ENCODE measurements around the gene ZNF641.

- TF ChIP-seq, protein P1, sequence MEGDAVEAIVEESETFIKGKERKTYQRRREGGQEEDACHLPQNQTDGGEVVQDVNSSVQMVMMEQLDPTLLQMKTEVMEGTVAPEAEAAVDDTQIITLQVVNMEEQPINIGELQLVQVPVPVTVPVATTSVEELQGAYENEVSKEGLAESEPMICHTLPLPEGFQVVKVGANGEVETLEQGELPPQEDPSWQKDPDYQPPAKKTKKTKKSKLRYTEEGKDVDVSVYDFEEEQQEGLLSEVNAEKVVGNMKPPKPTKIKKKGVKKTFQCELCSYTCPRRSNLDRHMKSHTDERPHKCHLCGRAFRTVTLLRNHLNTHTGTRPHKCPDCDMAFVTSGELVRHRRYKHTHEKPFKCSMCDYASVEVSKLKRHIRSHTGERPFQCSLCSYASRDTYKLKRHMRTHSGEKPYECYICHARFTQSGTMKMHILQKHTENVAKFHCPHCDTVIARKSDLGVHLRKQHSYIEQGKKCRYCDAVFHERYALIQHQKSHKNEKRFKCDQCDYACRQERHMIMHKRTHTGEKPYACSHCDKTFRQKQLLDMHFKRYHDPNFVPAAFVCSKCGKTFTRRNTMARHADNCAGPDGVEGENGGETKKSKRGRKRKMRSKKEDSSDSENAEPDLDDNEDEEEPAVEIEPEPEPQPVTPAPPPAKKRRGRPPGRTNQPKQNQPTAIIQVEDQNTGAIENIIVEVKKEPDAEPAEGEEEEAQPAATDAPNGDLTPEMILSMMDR (IDR thresholded peaks at IDR 0.05), result no peak
- TF ChIP-seq POLR2AphosphoS5 (IDR thresholded peaks at IDR 0.05), result no peak
Observed at GRCh38 chr12:48302161-48302911, 48.4 kb downstream of the ZNF641 start.
